NCI-H1092 treated with DMSO at 0.1 percent for 48 hours (cell line): ENCODE results near the gene CDHR4.
"Not testable (repeated sequence)": the region's sequence is repeated elsewhere in the genome, so short reads cannot be mapped to it uniquely, and the experiment has no call there.

ENCODE experiments used
- DNase-seq: peaks from one replicate; lab custom pipeline; 2025; lab: John Stamatoyannopoulos, UW

Gene CDHR4

DNA sequence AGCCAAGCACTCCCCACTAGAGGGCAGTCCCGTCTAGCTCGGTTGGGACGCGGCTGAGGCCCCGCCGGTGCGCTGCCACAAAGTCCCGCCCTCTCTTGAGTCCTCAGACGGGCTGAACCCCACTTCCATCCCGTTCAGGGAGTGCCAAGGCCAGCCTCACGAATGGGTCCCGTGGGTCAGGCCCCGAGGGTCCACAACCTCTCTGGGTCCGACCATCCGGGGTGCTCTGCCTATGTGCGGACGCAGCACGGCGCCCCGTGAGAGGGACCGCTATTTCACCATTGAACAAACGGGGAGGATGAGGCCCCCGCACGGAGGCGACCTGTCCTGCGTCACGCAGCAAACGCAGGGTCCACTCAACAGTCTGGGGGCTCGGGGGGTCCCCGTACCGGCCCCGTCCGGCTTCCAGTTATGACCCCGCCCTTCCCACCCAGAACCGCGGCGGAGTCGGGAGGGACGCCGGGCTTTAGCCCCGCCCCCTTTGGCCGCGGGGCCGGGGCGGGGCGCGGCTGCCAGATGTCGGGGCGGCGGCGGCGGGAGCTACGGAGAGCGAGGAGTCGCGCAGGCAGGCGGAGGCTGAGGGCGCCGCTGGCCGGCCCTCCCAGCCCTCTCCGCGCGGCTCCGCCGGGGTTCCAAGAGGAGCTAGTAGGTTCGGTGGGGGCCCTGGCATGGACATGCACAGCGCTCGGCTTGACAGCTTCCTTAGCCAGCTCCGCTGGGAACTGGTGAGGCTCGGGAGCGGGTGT lies 3.2 kb upstream of the CDHR4 start, which contains the start of gene INKA1:
INKA1 (plus strand) TSS at position 543 of the 746 bp plus-strand sequence; CDS start at position 675, 132 bp downstream.
- peak; percentile 64 for DNase-seq

DNA sequence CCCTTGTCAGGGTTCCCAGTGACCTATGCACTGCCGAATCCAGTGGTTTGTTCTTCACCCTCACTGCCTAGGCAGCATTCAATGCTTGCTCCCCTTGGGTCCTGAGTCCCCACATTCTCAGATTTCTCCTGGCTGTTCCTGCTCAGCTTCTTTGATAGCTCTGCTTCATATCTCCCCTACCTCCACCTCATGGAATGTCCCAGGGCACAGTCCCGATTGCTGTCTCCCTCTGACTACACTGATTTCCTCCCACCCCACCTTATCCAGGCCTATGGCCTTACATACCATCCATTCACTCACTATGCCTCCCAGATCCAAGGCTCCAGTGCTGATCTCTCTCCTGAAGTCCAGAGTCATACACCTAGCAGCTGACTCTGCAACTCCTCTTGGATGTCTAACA lies 1.5 kb upstream of the CDHR4 start:
- DNase-seq, result no peak

DNA sequence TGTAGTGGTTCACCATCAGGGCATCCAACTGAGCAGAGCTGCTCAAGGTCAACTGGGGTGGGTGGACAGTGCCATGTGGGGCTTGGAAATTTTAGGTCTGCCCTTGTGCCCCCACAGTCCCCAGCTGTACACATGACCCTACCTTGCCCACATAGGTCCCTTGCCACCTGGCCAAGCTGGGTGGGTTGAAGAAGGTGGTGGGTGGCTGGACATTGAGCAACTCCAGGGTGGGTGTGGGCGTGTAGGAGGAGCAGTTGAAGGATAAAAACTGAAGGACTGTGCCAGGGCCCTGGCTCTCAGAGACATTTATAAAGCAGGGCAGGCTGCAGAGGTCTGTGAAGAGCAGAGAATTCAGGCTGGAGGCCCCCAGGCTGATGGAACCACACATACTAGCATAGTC lies 568 bp downstream of the CDHR4 start:
- no peak for DNase-seq

DNA sequence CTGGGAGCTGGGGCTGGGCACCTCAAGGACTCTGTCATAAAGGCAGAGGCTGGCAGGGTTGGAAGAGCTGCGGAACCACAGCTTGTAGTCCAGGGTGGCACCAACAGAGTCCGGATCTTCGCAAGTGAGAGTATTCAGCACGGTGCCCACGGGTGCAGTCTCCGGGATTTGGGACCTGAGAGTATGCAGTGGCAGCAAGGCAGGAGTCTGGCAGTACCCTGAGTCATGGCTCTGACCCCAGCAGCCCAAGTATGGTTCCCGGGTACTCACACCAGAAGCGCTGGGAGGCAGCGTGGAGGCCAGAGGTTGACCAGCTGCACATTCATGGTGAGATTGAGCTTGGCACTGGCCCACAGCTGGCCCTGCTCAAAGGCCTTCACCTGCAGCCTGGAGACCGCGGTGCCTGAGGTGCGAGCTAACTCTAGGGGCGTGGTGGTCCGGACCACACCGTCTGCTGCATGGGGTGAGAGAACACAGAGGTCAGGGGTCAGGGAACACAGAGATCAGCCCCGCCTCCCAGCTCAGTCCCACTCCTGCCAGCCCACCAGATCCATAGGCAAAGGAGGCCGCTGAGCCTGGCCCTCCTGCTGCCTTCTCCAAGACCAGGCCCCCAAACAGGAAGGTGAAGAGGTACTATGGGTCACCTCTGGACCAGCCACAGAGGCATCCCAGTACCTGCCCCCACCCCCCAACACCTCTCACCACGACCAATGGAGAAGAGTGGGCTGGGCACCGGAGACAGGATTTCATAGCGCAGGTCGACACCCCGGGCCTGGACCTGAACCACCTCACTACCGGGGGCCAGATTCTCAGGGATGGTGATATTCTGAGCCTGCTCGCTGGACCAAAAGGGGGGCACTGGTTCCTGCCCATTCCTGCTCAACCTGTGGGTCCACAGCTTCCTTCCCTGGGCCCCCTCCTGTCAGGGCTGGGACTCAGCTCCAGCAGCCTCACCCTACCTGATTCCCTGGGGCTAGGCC lies 4.5 kb downstream of the CDHR4 start:
- no peak for DNase-seq

DNA sequence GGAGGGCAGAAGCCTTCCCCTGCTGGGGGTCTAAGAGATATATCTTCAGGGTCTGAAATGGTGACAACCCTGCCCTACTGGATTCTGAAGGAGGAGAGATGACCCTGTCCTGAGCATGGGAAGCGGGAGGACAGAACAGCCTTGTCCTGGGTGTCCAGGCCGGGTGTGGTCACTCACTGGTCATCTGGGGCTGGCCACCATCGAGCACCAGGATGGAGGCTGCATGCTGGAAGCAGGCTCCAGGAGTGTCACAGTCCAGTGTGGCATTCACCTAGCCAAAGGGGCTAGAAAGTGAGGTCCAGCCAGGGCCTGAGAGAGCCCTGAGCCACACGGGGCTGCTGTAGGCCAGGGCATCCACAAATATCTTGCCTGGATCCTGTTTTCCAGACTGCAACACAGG lies 5.2 kb downstream of the CDHR4 start:
- DNase-seq, result no peak

DNA sequence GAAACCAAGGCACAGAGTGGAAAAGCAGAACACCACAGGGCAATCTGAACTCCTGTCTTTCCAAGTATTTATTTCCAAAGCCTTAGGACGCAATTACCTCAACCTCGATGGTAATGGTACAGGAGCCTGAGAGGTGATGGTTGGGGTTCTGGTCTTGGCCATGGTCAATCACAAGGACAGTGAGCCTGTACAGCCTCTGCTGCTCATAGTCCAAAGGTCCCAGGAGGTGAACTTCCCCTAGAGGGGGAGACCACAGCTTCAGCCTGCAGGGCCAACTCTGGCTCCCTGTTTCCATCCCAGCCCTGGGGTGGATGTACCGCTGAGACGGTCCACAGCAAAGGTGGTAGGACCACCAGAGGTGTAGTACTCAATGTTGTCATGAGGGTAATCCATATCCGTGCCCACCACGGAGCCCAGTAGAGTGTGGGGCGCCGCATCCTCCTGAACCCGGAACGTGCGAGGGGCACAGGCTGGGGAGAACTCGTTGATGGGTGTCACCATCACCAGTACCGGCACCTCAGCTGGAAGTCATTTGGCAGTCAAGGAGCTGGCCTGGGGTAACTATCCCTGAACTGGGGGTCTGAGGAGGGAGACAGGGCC lies 6.1 kb downstream of the CDHR4 start:
- DNase-seq, result no peak

DNA sequence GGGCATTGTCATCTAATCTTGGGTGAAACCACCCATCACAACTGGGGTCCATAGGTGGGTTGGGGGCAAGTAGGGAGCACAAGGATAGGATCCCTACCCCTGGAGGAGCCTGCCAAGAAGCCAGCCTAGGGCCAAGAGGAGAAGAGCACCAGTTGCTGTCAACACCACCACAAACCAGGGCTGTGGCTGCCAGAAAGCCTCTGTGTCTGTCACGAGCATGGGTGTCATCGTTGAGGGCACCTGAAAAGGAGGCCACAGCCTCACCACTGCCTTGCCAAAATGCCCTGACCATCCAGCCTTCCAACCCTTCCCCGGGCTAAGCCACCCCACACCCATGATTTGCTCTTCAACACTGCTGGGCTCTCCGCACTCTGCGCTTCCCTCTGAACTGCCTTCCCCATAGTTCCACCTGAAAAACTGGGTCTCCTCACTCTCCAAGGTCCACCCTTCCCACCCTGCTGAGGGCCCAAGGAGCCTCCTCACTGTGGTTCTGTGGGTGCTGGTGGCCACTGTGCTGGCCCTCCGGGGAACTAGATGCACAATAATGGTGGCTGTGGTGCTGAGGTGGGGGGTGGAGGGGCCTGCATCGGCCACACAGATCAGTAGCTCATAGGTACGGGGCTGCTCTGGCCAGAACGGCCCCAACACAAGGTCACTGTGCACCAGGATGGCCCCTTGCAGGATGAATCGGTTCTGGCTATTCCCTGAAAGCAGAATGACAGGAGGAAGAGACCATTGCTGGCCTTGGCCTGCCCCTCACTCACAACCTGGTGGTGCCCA lies 7.1 kb downstream of the CDHR4 start:
- no peak for DNase-seq

DNA sequence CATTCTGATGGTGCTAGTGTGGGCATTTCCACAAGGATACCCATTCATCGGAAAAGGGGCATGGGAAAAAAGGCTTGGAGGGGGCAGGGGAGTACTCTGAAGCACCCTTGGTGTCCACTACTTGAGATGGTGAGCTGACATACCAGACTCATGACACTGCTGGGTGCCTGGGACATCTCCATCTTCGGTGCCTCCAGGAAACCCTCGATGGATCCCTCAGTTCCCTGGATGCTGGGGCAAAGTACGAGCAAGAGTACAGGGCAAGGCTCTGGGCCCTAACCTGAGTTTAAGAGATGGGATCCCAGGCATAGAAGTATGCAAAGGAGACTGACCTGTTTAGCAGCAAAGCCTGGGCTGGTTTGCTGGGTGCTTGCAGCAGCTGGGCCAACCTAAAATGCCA lies 8.1 kb downstream of the CDHR4 start:
- DNase-seq, result no peak

DNA sequence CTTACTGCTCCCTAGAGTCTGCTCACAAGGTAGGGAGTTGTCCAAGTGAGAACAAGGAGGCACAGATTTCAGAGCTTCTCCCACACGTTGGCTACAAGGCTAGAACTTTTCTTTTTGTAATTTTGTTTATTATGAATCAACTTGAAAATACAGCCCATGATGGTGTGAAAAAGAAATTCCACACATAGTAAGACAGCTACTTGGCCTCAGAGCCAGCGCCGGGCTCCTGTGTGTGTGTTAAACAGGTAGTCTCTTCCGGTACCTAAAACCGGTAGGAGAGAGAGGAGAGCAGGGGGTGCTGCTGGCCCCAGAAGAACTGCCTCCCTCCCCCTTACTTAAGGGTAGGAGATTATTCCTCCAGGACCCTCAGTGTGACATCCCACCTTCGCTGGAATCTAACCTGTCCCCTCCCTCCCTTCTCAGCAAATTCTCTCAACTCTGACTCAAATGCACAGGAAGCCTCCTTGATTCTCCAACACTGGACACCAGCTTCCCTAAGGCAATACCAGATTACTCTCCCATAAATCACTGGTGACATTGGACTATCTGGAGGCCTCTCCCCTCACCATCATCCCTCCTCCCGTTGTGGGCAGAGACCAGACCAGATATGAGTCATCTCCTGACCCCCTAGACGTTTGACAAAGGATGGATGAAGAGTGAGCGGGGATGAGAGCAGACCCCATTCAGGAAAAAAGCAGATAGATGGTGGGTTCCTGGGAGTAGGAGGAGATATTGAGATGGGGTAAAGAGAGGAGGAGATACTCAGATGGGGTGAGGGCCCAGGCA lies 8.9 kb downstream of the CDHR4 start:
- DNase-seq, result no peak

DNA sequence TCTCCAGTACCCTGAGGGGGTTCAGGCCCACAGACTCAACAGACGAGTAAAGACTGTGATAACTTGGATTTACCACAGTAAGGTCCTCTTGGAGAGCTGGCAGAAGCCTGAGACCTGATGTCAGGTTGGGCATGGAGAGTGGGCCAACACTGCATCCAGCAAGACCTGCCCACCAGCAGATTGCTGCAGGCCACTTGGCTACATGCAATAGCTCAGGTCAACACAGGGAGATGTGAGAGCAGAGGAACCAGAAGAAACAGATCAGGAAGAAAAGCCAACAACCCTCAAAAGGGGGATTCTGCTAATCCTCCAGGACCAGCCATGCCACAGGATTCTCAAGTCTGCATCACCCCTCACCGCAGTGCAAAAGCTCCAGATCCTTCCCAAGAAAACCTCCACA lies 11.6 kb downstream of the CDHR4 start:
- DNase-seq, result no peak

DNA sequence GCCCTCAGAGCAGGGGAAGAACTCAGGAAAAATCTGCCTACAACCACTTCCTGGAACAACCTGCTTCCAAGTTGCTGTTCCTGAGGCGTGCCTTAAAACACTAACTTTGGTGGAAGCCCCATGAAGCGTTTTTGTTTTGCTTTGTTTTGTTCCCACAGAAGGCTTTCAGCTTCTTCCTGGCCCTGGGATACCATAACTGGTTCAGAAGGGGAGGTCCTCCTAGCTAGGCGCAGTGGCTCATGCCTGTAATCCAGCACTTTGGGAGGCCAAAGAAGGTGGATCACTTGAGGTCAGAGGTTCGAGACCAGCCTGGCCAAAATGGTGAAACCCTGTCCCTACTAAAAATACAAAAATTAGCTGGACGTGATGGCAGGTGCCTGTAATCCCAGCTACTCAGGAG lies 12.1 kb downstream of the CDHR4 start:
- DNase-seq, result no peak

DNA sequence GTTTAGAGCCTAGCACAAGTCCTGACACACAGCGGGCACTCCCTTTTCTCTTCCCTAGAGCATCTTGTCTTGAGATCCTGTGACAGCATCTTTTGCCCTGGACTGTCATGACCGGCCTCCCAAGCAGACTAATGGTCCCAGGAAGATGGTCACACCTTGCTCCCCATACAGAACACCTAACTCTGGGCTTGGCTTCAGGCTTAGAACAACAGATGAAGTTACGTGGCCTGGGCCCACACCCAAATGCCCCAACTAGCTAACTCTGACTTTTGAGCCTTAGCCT lies 12.6 kb downstream of the CDHR4 start:
- DNase-seq, result no peak

DNA sequence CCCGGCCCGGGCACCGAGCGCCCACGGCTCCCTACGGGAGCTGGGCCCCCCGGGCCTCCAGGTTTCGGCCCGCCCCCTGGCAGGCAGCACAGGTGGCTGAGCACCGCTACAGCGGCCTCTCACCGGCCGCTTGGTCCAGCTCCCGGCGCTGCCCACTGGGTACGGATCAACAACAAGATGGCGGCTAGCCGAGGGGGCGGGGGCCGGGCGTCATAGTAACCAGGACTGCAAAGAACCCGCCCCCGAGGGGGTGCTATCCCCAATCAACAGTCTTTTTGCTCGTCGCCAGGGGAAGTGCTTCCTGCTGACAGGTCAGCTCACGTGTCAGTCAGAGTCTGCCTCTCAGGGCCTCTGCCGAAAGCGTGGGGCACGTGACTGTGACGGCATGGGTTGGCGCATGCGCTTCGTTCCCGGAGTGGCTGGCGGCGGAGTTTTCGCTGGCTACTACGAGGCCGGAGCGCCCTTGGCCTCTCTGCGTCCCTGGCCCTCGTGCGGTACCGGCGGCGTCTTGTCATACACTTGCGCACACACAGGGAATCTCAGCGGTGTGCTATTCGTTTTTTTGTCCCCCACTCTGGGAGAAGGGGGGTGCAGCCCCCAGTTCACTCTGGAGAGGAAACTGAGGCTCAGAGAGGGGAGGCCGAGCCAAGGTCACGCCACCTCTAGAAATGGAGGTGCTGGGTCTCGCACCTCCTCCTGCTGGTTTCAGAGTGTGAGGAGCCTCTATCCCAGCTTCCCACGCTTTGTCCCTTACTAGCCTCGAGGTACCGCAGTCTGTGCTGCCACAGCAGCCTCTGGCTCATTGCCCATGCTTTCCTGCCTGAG lies 13.1 kb downstream of the CDHR4 start, which contains the start of gene IP6K1:
IP6K1 (minus strand) TSS at position 186 of the 825 bp plus-strand sequence. CDS start 38,502 bp downstream, outside the sequence.
- peak; percentile 98 for DNase-seq

DNA sequence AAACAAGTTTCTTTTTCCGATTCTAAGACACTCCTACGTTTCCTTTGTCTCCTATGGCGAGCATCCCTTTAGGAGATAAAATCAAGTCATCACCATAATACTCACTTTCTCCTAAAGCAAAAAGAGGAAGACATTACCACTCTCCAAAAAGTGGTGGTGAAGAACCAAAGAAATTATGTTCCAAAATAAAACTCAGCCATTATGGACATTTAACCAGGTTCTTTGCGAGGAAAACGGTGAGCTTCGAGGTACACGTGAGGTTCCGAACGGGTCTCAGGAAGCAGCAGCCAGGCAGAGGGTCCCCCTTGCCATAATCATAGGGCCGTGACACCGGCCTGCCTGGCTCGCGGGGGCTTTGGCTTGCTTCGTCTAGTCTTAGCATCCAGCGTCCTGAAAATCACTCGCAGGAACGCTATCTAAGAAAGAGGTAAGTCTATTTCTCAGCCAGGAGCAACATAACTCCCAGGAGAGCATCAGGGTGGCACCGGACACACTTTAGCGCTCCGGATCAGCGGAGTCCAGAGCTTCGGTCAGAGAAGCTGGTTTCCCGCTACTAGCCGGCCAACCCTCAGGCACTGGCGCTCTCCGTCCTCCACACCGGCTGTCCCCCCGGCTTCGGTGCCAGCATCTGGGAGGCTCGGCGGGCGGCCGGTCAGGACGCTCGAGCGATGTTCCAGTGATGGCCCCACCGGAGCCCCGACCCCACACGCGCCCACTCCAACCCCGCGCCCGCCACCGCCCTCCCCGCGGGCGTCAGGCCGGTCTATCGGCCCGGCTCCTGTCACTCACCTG lies 13.9 kb downstream of the CDHR4 start:
- DNase-seq, result no peak

DNA sequence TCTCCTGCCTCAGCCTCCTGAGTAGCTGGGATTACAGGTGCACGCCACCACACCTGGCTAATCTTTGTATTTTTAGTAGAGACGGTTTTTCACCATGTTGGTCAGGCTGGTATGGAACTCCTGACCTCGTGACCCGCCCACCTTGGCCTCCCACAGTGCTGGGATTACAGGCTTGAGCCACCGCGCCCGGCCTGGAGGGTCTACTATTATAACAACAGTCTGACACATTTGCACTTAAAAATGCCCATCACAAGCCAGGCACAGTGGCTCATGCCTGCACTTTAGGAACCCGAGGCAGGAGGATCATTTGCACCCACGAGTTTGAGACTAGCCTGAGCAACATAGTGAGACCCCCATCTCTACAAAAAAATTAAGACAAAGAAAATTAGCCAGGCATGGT lies 17.4 kb downstream of the CDHR4 start:
- not testable (repeated sequence) for DNase-seq

DNA sequence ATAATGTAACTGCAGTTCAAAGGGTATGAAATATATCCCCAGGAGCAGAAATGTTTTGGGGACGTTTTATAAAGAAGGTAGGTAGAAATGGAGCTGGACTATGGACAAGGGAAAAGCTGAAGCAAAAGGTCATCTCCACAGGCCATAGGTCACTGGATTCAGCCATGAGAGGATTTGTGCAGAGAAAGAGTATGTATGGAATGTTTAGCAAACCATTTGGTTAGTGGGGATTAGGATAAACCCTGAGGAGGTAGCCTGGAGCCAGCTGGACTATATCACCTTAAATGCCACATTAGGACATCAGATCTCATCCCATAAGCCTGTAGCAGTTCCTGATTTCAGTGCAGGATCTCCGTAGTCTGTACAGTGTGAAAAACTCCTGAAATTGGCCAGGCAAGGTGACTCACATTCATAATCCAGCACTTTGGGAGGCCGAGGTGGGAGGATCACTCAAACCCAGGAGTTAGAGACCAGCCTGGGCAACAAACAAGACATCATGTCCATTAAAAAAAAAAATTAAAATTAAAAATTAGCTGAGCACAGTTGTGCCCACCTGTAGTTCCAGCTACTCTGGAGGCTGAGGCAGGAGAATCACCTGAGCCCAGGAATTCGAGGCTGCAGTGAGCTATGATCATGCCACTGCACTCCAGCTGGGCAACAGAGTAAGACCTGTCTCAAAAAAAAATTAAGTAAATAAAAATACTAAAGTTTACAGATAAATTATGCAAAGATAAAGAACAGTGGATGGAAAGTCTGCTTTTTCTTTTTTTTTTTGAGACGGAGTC lies 18.1 kb downstream of the CDHR4 start:
- DNase-seq, result no peak

DNA sequence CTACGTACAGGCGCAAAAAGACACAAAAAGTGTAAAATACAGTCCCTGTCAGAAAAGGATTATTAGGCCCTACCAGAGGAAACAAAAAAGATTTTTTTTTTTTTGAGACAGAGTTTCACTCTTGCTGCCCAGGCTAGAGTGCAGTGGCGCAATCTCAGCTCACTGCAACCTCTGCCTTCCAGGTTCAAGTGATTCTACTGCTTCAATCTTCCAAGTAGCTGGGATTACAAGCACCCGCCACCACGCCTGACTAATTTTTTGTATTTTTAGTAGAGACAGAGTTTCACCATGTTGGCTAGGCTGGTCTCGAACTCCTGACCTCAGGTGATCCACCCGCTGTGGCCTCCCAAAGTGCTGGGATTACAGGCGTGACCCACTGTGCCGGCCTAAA lies 18.7 kb downstream of the CDHR4 start:
- not testable (repeated sequence) for DNase-seq
